ENCODE results near the gene ERG.

DNA sequence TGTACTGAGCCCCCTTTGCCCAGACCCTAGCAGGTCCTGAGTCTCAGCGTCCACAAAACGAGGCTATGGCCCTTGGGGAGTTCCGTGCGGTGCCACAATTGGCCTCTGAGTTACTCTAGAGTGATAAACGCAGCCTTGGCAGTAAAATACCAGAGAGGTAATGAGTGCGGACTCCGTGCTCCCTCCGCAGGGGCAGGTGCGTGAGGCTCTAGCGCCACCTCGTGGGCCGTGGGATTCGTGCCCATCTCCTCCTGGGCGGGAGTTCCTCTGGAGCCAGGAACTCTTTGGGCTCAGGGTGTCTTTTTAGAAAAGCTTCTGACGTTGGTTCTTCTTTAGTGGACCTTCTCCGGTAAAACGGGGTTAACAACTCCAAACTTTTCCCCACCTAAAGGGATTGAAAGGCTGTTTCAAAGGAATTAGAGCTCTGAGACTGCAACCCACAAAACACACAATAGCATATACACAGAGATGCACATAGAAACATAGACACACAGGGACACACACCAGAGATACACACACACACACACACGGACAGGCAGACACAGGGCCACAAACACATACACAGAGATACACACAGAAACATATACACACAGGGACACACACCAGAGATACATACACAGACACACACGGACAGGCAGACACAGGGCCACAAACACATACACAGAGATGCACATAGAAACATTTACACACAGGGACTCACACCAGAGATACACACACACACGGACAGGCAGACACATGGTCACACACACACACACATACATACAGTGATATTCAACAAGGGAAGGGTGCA, 142.1 kb downstream of the ERG start:
- TF ChIP-seq CTCF (IDR thresholded peaks at IDR 0.05) (peak; percentile 90 to 98 (median 96)), POLR2A (IDR thresholded peaks at IDR 0.05) (no peak)

Data from heart left ventricle (tissue), 13 donors.